IMR-90 (cell line): ENCODE measurements around the gene C10orf90. TPM values are rescaled to one million over a fixed set of nuclear protein-coding genes. Genes with fewer than 3 reads are reported as not detected.

Source experiments
- ATAC-seq: fragments of 200-7000 bp; cut with Tn5 transposase; 2 replicates; pipeline ENCODE4 v1.9.1; 2020; ENCODE audit warnings: low read depth, mild to moderate bottlenecking, moderate library complexity
- BruUV-seq: library from RNA; stranded (reverse); fragments of 400-500 nt; replicated peaks from 2 replicates; lab custom pipeline; 2021; lab: Mats Ljungman, UMichigan
- CTCF ChIA-PET: fragments of 300-600 bp; formaldehyde crosslinking; extraction: SDS; loops from one replicate; lab custom pipeline; 2021; ENCODE audit warnings: antibody characterized with exemption; lab: Yijun Ruan, JAX
- POLR2A ChIA-PET: fragments of 300-600 bp; sonication (Branson Sonifier 250); formaldehyde crosslinking; loops from one replicate; lab custom pipeline; 2022; ENCODE audit warnings: antibody characterized with exemption; ENCODE audit not compliant: unreplicated experiment; lab: Charles Lee
- DNase-seq: peaks from one replicate; pipeline ENCODE4 v3.0.0; 2013
- H2AFZ ChIP-seq: replicated peaks from 2 replicates; pipeline ENCODE3; 2013; ENCODE audit warnings: low read length, mild to moderate bottlenecking; ENCODE audit not compliant: poor library complexity
- H2AK5ac ChIP-seq: 2 replicates; pipeline ENCODE4 v1.6.1; 2013; ENCODE audit warnings: low read depth, low read length, inconsistent platforms
- H2AK9ac ChIP-seq: replicated peaks from 2 replicates; pipeline ENCODE3; 2013; ENCODE audit warnings: mild to moderate bottlenecking, low read depth, low read length, moderate library complexity; ENCODE audit not compliant: poor library complexity
- H2BK120ac ChIP-seq: 2 replicates; pipeline ENCODE4 v1.6.1; 2013; ENCODE audit warnings: low read depth, low read length, inconsistent platforms
- H2BK15ac ChIP-seq: 3 replicates; pipeline ENCODE4 v1.6.1; 2013; ENCODE audit warnings: low read depth, low read length, inconsistent platforms
- H2BK20ac ChIP-seq: 2 replicates; pipeline ENCODE4 v1.6.1; 2013; ENCODE audit warnings: low read depth, mild to moderate bottlenecking, inconsistent platforms, low read length, moderate library complexity
- H2BK5ac ChIP-seq: 2 replicates; pipeline ENCODE4 v1.6.1; 2013; ENCODE audit warnings: mild to moderate bottlenecking, low read depth, low read length, inconsistent platforms; ENCODE audit not compliant: poor library complexity, severe bottlenecking
- H3K14ac ChIP-seq: replicated peaks from 2 replicates; pipeline ENCODE4 v1.6.1; 2013; ENCODE audit warnings: low read depth, low read length, inconsistent platforms
- H3K18ac ChIP-seq: 2 replicates; pipeline ENCODE4 v1.6.1; 2013; ENCODE audit warnings: low read depth, low read length, control low read depth
- H3K23ac ChIP-seq: 2 replicates; pipeline ENCODE4 v1.6.1; 2013; ENCODE audit warnings: low read depth, low read length, inconsistent platforms
- H3K27ac ChIP-seq: 2 replicates; pipeline ENCODE4 v1.5.1; 2013; ENCODE audit warnings: mild to moderate bottlenecking, control low read depth, low read length; ENCODE audit not compliant: insufficient read depth
- H3K27me3 ChIP-seq: 2 replicates; pipeline ENCODE4 v1.6.1; 2013; ENCODE audit warnings: low read length; ENCODE audit not compliant: control insufficient read depth, insufficient read depth
- H3K36me3 ChIP-seq: 2 replicates; pipeline ENCODE4 v1.6.1; 2013; ENCODE audit warnings: low read length, mixed read lengths; ENCODE audit not compliant: control insufficient read depth, insufficient read depth
- H3K4ac ChIP-seq: 2 replicates; pipeline ENCODE4 v1.6.1; 2013; ENCODE audit warnings: low read depth, low read length, inconsistent platforms
- H3K4me1 ChIP-seq: 2 replicates; pipeline ENCODE4 v1.6.1; 2013; ENCODE audit warnings: low read length, mixed read lengths; ENCODE audit not compliant: control insufficient read depth, insufficient read depth
- H3K4me2 ChIP-seq: 2 replicates; pipeline ENCODE4 v1.6.1; 2013; ENCODE audit warnings: low read depth, mild to moderate bottlenecking, control low read depth, low read length, moderate library complexity
- H3K4me3 ChIP-seq: 2 replicates; pipeline ENCODE4 v1.5.1; 2013; ENCODE audit warnings: low read depth, mild to moderate bottlenecking, control low read depth, low read length, moderate library complexity; ENCODE audit not compliant: insufficient read depth
- H3K56ac ChIP-seq: 2 replicates; pipeline ENCODE4 v1.6.1; 2013; ENCODE audit warnings: low read length, inconsistent platforms; ENCODE audit not compliant: insufficient read depth; ENCODE audit errors: extremely low read depth
- H3K79me1 ChIP-seq, 2 experiments: 2 replicates each; pipeline ENCODE4 v1.6.1; 2013; ENCODE audit warnings: low read length in 2 of 2, inconsistent platforms in 1 of 2, low read depth in 1 of 2
- H3K9ac ChIP-seq: 2 replicates; pipeline ENCODE4 v1.6.1; 2013; ENCODE audit warnings: low read depth, low read length, control low read depth
- H3K9me1 ChIP-seq: 2 replicates; pipeline ENCODE4 v1.6.1; 2013; ENCODE audit warnings: low read length, inconsistent platforms; ENCODE audit not compliant: insufficient read depth
- H3K9me3 ChIP-seq: 2 replicates; pipeline ENCODE4 v1.6.1; 2013; ENCODE audit warnings: low read length; ENCODE audit not compliant: control insufficient read depth, insufficient read depth
- H4K20me1 ChIP-seq: 2 replicates; pipeline ENCODE4 v1.6.1; 2013; ENCODE audit warnings: low read length, inconsistent platforms; ENCODE audit not compliant: insufficient read depth
- H4K5ac ChIP-seq: 2 replicates; pipeline ENCODE4 v1.6.1; 2013; ENCODE audit warnings: mild to moderate bottlenecking, low read depth, low read length, control low read depth
- H4K8ac ChIP-seq, 2 experiments: 2 replicates each; pipeline ENCODE4 v1.6.1; 2013; ENCODE audit warnings: low read depth in 2 of 2, low read length in 2 of 2, control low read depth in 1 of 2, inconsistent platforms in 1 of 2
- H4K91ac ChIP-seq: 2 replicates; pipeline ENCODE4 v1.6.1; 2013; ENCODE audit warnings: low read depth, low read length, inconsistent platforms; ENCODE audit not compliant: insufficient read depth
- BHLHE40 ChIP-seq: fragments of 150-350 bp; IDR thresholded peaks from 2 replicates; pipeline ENCODE4 v1.6.1; 2016; ENCODE audit warnings: mild to moderate bottlenecking, low read depth, low read length
- CEBPB ChIP-seq: IDR thresholded peaks from 2 replicates; pipeline ENCODE4 v1.6.1; 2012; ENCODE audit warnings: low read depth, low read length, improper control_type of control experiment
- CHD1 ChIP-seq: IDR thresholded peaks from 2 replicates; pipeline ENCODE4 v1.6.1; 2012; ENCODE audit warnings: low read depth, low read length, improper control_type of control experiment
- FOS ChIP-seq: fragments of 150-350 bp; IDR thresholded peaks from 2 replicates; pipeline ENCODE4 v1.6.1; 2016; ENCODE audit warnings: low read depth, low read length
- MAFK ChIP-seq: IDR thresholded peaks from 2 replicates; pipeline ENCODE4 v1.6.1; 2012; ENCODE audit warnings: low read depth, low read length, improper control_type of control experiment
- MAZ ChIP-seq: IDR thresholded peaks from 2 replicates; pipeline ENCODE4 v1.6.1; 2012; ENCODE audit warnings: low read depth, mild to moderate bottlenecking, low read length, improper control_type of control experiment, moderate library complexity, borderline replicate concordance
- MXI1 ChIP-seq: IDR thresholded peaks from 2 replicates; pipeline ENCODE4 v1.6.1; 2012; ENCODE audit warnings: low read depth, mild to moderate bottlenecking, low read length, moderate library complexity, borderline replicate concordance
- NFE2L2 ChIP-seq: fragments of 150-350 bp; IDR thresholded peaks from 2 replicates; pipeline ENCODE4 v1.6.1; 2016; ENCODE audit warnings: low read depth, mild to moderate bottlenecking, low read length
- POLR2A ChIP-seq: IDR thresholded peaks from 2 replicates; pipeline ENCODE4 v1.6.1; 2012; ENCODE audit warnings: mild to moderate bottlenecking, low read depth, low read length
- RAD21 ChIP-seq: IDR thresholded peaks from 2 replicates; pipeline ENCODE4 v1.6.1; 2012; ENCODE audit warnings: low read length, improper control_type of control experiment
- RCOR1 ChIP-seq: IDR thresholded peaks from 2 replicates; pipeline ENCODE4 v1.6.1; 2012; ENCODE audit warnings: mild to moderate bottlenecking, low read length, improper control_type of control experiment; ENCODE audit not compliant: insufficient replicate concordance
- RFX5 ChIP-seq: IDR thresholded peaks from 2 replicates; pipeline ENCODE4 v1.8.0; 2012; ENCODE audit warnings: low read depth, mild to moderate bottlenecking, low read length, moderate library complexity
- SMC3 ChIP-seq: fragments of 150-350 bp; IDR thresholded peaks from 2 replicates; pipeline ENCODE4 v1.6.1; 2016; ENCODE audit warnings: low read depth, mild to moderate bottlenecking, antibody characterized with exemption, low read length, moderate library complexity
- WGBS, 2 experiments: methylation state at CpG; one replicate each; pipeline versions ENCODE4 v1.1.5 to v1.1.7; 2013; ENCODE audit warnings: missing lambda C conversion rate in 2 of 2; ENCODE audit not compliant: insufficient read length in 1 of 2; ENCODE audit errors: extremely low coverage in 2 of 2; 5-methylcytosine and 5-hydroxymethylcytosine counted together
- dilution Hi-C: fragments of 300-500 bp; cut with HindIII; formaldehyde crosslinking; loops from one replicate; pipeline ENCODE4 v1.14.3; 2018; ENCODE audit warnings: low sequenced_read_pairs; ENCODE audit not compliant: unreplicated experiment
- in situ Hi-C: fragments of 300-500 bp; cut with MboI; formaldehyde crosslinking; loops from 3 replicates; pipeline ENCODE4 v1.14.3; 2019; ENCODE audit warnings: low sequenced_read_pairs, inconsistent platforms, mixed read lengths
- intact Hi-C: fragments of 100-400 bp; cut with micrococcal nuclease; formaldehyde crosslinking; loops from 2 replicates; pipeline ENCODE4 v1.10.0; 2022
- polyA plus RNA-seq, 3 experiments: library from polyadenylated mRNA; depleted of rRNA; stranded (reverse); fragments of >200 nt; gene quantifications; 2 replicates each; pipeline ENCODE4 v1.2.3, GENCODE V29; 2012; ENCODE audit warnings: low replicate concordance in 1 of 3
- total RNA-seq: library from RNA; depleted of rRNA; stranded (reverse); fragments of >200 nt; gene quantifications from 2 replicates; pipeline ENCODE4 v1.2.3, GENCODE V29; 2012
- TF ChIP-seq, protein P1 (sequence below): fragments of 150-350 bp; IDR thresholded peaks from 2 replicates; pipeline ENCODE4 v1.6.1; 2017; ENCODE audit warnings: mild to moderate bottlenecking, antibody characterized with exemption, low read length, low read depth
- TF ChIP-seq, protein P2 (sequence below): fragments of 150-350 bp; IDR thresholded peaks from 2 replicates; pipeline ENCODE4 v1.6.1; 2016; ENCODE audit warnings: low read depth, mild to moderate bottlenecking, low read length, moderate library complexity, borderline replicate concordance
- TF ChIP-seq, protein P3 (sequence below): conservative IDR thresholded peaks from 2 replicates; pipeline ENCODE4 v1.5.1; 2012; ENCODE audit warnings: mild to moderate bottlenecking, low read depth, low read length, improper control_type of control experiment

The C10orf90 gene
- total and polyA plus RNA-seq, 2 of the 4 experiments (the other 2 are of a cell fraction), result 0.05 to 0.18 TPM

DNA sequence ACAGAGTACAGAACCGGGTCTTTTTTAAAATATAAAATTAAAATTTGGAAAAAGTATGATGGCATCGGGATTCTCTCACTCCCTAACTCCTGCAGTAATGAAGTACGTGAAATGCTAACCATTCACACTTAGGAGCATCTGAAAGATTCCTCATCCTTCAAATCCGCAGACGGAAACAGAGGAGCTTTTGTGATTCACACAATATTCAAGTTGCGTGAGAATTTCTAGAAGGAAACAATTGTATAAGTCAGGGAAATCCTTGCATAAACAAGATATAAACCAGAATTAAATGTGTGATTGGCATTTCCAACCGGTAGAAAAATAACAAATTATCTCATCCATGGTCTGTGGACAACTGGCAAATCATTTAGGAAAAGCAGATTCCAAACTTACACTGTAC, 179.0 kb downstream of the C10orf90 start:
- Histone ChIP-seq H3K36me3 (no peaks in the 10 kb centered on the region), H3K9ac (no peak overlapping the region), H3K27me3 (no peaks in the 10 kb centered on the region; the same call in 1 of the 2 replicates), H2AFZ (no peak overlapping the region), H3K56ac (no peak overlapping the region), H2AK5ac (no peak overlapping the region), H3K9me1 (no peaks in the 10 kb centered on the region), H3K14ac (no peak overlapping the region), H3K4me3 (no peak overlapping the region), H3K23ac (no peak overlapping the region), H2BK20ac (no peak overlapping the region), H3K4me1 (no peaks in the 10 kb centered on the region), H3K18ac (no peak overlapping the region), H2BK15ac (no peak overlapping the region), H3K79me1 (no peaks in the 10 kb centered on the region), H3K4me2 (no peak overlapping the region), H2AK9ac (no peak overlapping the region), H3K9me3 (no peaks in the 10 kb centered on the region), H4K20me1 (no peaks in the 10 kb centered on the region), H4K91ac (no peak overlapping the region), H4K5ac (no peak overlapping the region), H2BK5ac (no peak overlapping the region), H2BK120ac (no peak overlapping the region), H3K4ac (no peak overlapping the region), H3K27ac (no peak overlapping the region), H4K8ac (no peak overlapping the region)
- dilution Hi-C loops, result no loop called here
- BruUV-seq, result no TSS peak
- ATAC-seq (no peak), DNase-seq (no peak)
- intact Hi-C loops, result no loop called here
- POLR2A ChIA-PET, result no interaction called here
- in situ Hi-C loops, result no loop called here
- TF ChIP-seq FOS, result no peak
- no peak for TF ChIP-seq RCOR1
- no peak for TF ChIP-seq MAFK
- no peak for TF ChIP-seq MAZ
- no peak for TF ChIP-seq POLR2A
- TF ChIP-seq, protein P1, sequence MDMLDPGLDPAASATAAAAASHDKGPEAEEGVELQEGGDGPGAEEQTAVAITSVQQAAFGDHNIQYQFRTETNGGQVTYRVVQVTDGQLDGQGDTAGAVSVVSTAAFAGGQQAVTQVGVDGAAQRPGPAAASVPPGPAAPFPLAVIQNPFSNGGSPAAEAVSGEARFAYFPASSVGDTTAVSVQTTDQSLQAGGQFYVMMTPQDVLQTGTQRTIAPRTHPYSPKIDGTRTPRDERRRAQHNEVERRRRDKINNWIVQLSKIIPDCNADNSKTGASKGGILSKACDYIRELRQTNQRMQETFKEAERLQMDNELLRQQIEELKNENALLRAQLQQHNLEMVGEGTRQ, result no peak
- no peak for TF ChIP-seq RAD21
- no peak for TF ChIP-seq RFX5
- TF ChIP-seq, protein P2, sequence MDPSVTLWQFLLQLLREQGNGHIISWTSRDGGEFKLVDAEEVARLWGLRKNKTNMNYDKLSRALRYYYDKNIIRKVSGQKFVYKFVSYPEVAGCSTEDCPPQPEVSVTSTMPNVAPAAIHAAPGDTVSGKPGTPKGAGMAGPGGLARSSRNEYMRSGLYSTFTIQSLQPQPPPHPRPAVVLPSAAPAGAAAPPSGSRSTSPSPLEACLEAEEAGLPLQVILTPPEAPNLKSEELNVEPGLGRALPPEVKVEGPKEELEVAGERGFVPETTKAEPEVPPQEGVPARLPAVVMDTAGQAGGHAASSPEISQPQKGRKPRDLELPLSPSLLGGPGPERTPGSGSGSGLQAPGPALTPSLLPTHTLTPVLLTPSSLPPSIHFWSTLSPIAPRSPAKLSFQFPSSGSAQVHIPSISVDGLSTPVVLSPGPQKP, result no peak
- TF ChIP-seq, protein P3, sequence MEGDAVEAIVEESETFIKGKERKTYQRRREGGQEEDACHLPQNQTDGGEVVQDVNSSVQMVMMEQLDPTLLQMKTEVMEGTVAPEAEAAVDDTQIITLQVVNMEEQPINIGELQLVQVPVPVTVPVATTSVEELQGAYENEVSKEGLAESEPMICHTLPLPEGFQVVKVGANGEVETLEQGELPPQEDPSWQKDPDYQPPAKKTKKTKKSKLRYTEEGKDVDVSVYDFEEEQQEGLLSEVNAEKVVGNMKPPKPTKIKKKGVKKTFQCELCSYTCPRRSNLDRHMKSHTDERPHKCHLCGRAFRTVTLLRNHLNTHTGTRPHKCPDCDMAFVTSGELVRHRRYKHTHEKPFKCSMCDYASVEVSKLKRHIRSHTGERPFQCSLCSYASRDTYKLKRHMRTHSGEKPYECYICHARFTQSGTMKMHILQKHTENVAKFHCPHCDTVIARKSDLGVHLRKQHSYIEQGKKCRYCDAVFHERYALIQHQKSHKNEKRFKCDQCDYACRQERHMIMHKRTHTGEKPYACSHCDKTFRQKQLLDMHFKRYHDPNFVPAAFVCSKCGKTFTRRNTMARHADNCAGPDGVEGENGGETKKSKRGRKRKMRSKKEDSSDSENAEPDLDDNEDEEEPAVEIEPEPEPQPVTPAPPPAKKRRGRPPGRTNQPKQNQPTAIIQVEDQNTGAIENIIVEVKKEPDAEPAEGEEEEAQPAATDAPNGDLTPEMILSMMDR, result no peak
- no peak for TF ChIP-seq SMC3
- no peak for TF ChIP-seq BHLHE40
- TF ChIP-seq CEBPB, result no peak
- TF ChIP-seq NFE2L2, result no peak
- no peak for TF ChIP-seq MXI1
- TF ChIP-seq CHD1, result no peak
- CTCF ChIA-PET, result no interaction called here
- WGBS, 2 experiments, result no CpG with 5 or more reads among the region's 7 CpGs
